Colonic mucosa (tissue), 4 donors: ENCODE data around the gene SERPINA7. TPM values are rescaled to one million over a fixed set of nuclear protein-coding genes. Genes with fewer than 3 reads are reported as not detected.
"Not testable (repeated sequence)": the region's sequence is repeated elsewhere in the genome, so short reads cannot be mapped to it uniquely, and the experiment has no call there.

Experiments
- DNase-seq: peaks from one replicate; pipeline ENCODE4 v3.0.0-alpha.2; 2020
- H3K27ac ChIP-seq: fragments of 200-600 bp; one replicate; pipeline ENCODE4 v1.8.0; 2021
- H3K27me3 ChIP-seq: fragments of 200-600 bp; one replicate; pipeline ENCODE4 v1.8.0; 2021
- H3K36me3 ChIP-seq: fragments of 200-600 bp; one replicate; pipeline ENCODE4 v1.8.0; 2021
- H3K4me1 ChIP-seq: fragments of 200-600 bp; one replicate; pipeline ENCODE4 v1.8.0; 2021; ENCODE audit warnings: mild to moderate bottlenecking
- H3K4me3 ChIP-seq: fragments of 200-600 bp; one replicate; pipeline ENCODE4 v1.8.0; 2021
- H3K9ac ChIP-seq, 2 donors: one replicate each; pipeline ENCODE4 v1.7.0; 2013; ENCODE audit warnings: control low read depth in 2 of 2, low read depth in 2 of 2, low read length in 2 of 2
- H3K9me3 ChIP-seq: fragments of 200-600 bp; one replicate; pipeline ENCODE4 v1.8.0; 2021
- intact Hi-C: fragments of 100-400 bp; cut with DNase I; formaldehyde crosslinking; loops from one replicate; pipeline ENCODE4 v1.14.1; 2022
- total RNA-seq, 2 donors: library from RNA; stranded (reverse); fragmentation: NEBNext Ultra II Directional in 1 of 2; extraction: Animal tissue kit (Norgen Biotek cat#: 25700) in 1 of 2; gene quantifications; one replicate each; pipeline ENCODE4 v1.2.1, GENCODE V29; 2021
- TF ChIP-seq, protein P1 (sequence below): fragments of 200-600 bp; IDR thresholded peaks from one replicate; pipeline ENCODE4 v1.8.0; 2022; ENCODE audit warnings: antibody characterized with exemption, mild to moderate bottlenecking
- donor health status: healthy.
- donor health status: DM: no; HTN: no; CAD: no.
- donor health status: DM: no; HTN: no; CAD: no.

SERPINA7 gene
- total RNA-seq, 2 donors from 2014 or later = 0.62 TPM; not detected in 1

DNA sequence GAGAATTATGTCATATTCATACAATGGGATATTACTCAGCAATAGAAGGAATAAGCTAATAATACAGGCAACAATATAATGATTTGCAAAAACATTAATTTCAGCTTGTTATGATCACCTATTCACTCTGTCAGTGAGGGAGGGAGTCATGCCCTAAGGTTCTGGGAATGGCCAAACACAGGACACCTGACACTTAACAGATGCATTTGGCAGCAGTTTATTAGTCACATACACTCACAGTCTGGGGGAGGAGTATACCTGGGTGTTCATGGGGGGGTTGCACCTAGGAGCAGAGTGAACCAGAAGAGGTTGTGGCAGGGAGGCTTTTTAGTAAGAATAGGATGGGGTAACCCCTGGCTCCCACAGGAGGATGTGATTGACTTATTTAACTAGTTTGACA lies 38.3 kb downstream of the SERPINA7 start:
- no peak overlapping the region for H3K27ac ChIP-seq
- intact Hi-C loops = no loop called here
- no peaks in the 10 kb centered on the region for H3K4me1 ChIP-seq
- H3K27me3 ChIP-seq = no peaks in the 10 kb centered on the region
- no peaks in the 10 kb centered on the region for H3K9me3 ChIP-seq
- TF ChIP-seq, protein P1, sequence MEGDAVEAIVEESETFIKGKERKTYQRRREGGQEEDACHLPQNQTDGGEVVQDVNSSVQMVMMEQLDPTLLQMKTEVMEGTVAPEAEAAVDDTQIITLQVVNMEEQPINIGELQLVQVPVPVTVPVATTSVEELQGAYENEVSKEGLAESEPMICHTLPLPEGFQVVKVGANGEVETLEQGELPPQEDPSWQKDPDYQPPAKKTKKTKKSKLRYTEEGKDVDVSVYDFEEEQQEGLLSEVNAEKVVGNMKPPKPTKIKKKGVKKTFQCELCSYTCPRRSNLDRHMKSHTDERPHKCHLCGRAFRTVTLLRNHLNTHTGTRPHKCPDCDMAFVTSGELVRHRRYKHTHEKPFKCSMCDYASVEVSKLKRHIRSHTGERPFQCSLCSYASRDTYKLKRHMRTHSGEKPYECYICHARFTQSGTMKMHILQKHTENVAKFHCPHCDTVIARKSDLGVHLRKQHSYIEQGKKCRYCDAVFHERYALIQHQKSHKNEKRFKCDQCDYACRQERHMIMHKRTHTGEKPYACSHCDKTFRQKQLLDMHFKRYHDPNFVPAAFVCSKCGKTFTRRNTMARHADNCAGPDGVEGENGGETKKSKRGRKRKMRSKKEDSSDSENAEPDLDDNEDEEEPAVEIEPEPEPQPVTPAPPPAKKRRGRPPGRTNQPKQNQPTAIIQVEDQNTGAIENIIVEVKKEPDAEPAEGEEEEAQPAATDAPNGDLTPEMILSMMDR = no peak
- no peak overlapping the region for H3K4me3 ChIP-seq
- no peak for DNase-seq
- no peak overlapping the region for H3K9ac ChIP-seq
- no peaks in the 10 kb centered on the region for H3K36me3 ChIP-seq

DNA sequence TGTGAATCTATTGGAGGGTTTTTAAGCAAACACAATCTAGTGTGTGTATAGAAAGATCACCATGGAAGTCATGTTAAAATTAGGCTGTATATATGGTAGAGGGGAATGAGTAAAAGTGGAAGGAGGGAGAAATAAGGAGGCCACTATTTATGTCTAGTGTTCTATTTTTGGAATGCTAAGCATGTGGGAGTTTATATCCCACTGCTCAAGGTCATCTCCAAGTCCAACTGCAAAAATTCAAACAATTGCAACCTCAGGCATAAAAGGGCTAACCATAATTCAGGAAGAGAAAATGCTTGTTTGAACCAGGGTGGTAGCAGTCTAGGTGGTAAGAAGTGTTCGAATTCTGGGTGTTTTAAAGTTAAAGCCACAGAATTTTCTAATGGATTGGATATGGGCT lies 39.2 kb downstream of the SERPINA7 start:
- no peak for DNase-seq
- Histone ChIP-seq H3K36me3 (no peaks in the 10 kb centered on the region), H3K27me3 (no peaks in the 10 kb centered on the region), H3K27ac (no peak overlapping the region), H3K9ac (no peak overlapping the region), H3K9me3 (no peaks in the 10 kb centered on the region), H3K4me1 (no peaks in the 10 kb centered on the region), H3K4me3 (no peak overlapping the region)
- TF ChIP-seq, protein P1 = no peak
- intact Hi-C loops = no loop called here

DNA sequence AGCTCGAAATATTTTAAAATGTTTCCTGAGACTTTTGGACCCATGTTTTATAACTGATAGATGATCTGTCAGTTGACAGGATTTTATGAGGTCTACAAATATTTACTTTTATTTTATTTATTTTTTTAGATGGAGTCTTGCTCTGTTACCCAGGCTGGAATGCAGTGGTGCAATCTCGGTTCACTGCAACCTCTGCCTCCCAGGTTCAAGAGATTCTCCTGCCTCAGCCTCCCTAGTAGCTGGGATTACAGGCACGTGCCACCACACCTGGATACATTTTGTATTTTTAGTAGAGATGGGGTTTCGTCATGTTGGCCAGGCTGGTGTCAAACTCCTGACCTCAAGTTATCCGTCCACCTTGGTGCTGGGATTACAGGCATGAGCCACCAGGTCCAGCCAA lies 50.0 kb downstream of the SERPINA7 start:
- intact Hi-C loops, H3K27me3 ChIP-seq, H3K36me3 ChIP-seq, H3K9ac ChIP-seq, H3K4me3 ChIP-seq, H3K27ac ChIP-seq, H3K9me3 ChIP-seq, DNase-seq, H3K4me1 ChIP-seq: not testable (repeated sequence)

Other genes with a start within 250 kb of the SERPINA7 start
- under 1 TPM; 0.27 to 0.30 TPM for gene NRK, start 216.2 kb downstream of the SERPINA7 start, total RNA-seq
- gene PWWP3B, start 129.6 kb upstream of the SERPINA7 start, total RNA-seq = under 1 TPM; 0.15 to 0.27 TPM